SK-N-MC (cell line): ENCODE data around the gene DUSP16.

Experiments
- EZH2 ChIP-seq: fragments of 200-600 bp; sonication (generic); IDR thresholded peaks from one replicate; pipeline ENCODE4 v1.6.1; 2017; ENCODE audit warnings: antibody characterized with exemption
- POLR2AphosphoS5 ChIP-seq: IDR thresholded peaks from 2 replicates; pipeline ENCODE4 v1.6.1; 2012; ENCODE audit warnings: mild to moderate bottlenecking, low read depth, low read length, borderline replicate concordance

DNA sequence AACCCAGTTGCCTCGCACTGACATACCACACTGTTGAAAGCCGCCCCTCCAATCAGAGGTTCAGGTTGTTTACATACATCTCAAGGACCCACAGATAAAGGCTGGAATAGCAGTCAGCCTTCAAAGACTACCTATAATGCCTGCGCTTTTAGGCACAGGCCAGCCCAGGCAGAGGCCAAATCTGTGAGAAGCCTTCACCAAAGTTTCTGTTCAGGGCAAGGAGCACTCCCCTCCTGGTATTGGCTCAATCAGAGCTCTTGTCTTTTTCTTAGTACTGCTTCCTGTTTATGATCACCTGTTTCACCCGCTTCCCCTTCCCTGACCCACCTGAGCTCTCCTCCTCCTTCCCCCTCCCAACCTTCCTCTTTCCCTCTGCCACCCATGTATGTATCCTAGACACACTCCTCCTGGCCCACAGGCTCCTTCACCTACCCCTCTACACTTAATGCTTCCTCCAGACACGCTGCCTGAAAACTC is 34.8 kb downstream of the DUSP16 start:
- no peak for TF ChIP-seq POLR2AphosphoS5
- no peak for TF ChIP-seq EZH2
